ENCODE measurements around the gene CACNA2D3.

Gene CACNA2D3

DNA sequence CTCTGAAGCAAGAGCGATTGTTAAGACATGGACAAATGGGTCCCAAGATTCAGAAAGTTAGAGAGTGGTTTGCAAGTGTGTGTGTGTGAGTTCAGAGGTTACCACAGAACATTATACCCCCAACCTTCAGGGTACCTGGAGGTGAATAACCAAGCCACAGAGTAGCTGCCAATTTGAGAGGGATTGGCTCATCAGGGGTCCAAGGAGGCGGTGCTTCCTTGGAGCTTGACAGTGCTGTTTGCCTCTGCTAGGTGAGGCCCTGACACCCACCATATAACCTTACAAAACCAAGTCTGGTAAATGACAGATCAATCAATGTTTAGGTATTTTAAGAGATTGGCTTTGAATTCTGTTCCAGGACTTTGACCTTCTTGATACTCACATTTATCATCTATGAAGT, 769.8 kb downstream of the CACNA2D3 start:
- DNase-seq: no peak

DNA sequence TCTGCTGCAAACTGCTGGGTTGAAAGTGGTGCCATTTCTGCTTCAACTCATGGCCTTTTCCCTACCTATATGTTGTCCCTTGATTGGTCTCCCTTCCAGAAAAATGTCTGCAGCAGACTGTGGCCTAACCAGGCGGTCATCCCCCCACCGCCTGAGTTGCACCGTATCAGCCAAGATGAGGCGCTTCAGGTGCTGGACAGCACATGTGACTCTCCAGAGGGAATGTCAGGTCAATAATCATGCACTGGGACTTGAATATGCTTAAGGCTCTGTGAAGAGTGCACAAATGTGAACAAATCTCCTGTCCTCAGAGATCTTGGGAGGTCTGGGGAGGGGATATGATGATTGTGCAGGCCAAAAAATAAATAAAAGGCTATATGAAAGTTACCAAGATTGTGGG, 773.3 kb downstream of the CACNA2D3 start:
- no peak for DNase-seq

DNA sequence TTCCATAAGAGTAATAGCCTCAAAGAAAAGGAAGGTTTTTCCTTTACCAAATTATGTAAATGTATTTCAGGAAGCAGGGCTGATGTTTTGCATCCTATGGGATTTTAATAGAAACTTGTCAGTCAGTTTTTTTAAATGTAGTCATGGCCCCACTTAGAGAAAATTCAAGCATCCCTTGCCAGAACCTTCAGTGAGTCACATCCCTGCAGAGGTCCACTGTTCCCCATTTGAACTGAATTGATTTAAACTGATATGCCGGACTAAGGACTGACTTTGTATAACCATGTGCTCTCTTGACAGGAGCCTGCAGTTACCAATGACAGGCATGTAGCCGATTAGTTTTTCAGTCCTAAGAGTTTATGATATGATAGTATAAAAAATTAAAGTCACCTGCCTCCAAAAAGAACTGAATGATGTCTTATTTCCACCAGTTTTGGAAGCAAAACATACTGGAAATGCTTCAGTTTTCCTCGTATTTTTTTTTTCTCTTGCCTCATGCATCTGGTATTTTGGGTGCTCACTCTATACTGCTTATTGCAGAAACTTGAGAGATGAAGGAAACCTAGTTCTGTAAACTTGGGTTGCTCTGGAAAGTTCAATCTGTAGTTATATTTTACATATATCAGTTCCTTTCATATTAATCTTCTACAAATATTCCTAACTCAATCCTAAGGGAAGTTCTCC, 774.8 kb downstream of the CACNA2D3 start:
- peak; percentile 85 for DNase-seq

DNA sequence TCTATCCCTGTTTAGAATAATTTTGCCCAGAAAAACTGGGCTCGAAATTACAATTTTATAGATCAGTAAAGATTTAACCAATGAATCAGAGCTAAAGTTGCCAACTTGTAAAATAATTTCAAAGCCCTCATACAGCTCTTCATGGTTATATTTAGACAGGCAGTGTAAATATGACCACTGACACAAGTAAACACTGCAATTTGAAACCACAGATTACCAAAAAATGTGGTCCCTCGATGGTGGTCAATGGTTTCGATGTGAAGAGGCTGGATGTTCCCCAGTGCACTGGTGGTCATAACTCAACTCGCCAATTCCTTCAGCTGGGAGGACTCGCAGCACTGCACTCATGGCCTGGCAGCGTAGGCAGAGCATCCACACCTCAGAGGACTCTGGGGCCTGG, 776.9 kb downstream of the CACNA2D3 start:
- DNase-seq: no peak

DNA sequence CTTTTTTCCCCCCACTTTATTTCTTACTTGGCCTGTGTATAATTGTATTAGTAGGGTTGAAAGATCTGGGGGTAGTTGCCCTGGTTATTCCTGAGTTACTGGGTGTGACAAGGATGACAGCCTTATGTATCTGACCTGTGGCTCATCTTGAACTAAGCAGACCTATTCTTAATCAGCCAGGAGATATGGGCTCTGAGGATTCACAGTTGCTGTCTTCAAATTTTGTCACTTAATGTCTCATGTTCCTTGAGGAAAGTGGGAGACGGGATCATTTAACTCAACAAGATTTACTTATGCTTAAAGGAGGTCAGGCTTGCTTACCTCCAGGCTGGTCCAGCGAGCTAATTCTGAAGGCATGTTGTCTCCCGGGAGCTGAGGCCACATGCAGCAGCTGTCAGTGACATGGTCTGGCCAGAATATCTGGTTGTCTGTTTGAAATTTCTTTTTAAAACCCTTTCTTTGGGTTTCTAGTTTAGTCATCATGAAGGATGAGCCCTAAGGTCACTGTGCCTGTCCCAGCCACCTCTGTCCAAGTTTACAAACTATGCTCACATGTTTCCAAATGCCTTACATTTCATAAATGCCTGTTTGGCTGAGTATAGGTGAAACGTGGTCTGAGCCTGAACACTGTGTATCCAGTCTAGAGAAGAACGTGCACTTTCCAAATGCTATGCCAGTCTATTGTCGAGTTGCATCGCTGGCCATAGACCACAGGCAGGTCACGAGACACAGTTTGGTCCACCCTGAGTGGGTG, 778.7 kb downstream of the CACNA2D3 start:
- DNase-seq: peak; percentile 45

DNA sequence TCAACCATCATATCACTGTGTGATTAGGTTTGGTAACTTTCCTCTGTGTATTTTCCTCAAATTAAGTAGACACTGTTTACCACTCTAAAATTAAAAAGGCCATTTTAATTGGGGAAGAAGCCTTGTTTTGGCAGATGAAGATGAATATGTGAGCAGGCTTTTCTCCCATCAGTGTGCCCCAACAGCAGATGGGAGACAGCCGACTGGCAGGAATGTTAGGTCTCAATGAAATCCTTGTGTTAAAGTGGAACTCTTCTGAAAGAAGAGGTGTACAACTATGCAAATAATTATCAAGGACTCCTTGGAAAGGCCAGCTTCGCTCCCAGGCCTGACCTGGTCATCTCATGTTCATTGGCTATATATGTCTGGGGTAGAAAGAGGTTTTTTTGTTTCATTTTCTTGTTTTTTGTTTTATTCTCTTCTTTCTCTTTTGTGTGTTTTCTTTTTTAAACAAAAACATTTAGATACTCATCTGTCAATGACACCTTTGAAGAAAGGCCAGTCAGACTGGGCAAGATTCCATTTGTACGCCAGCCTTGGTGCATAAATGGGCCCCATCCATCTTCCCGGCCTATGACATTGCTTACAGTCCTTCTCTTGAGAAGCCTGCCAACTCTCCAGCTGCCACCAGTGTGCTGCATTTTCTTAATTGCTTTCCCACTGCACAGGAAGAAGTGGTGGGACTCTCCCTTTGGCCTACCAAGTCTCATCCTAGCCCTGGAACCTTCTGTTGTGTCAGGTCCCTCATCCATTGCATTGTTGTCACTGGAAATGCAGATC, 779.7 kb downstream of the CACNA2D3 start:
- DNase-seq: peak; percentile 17

DNA sequence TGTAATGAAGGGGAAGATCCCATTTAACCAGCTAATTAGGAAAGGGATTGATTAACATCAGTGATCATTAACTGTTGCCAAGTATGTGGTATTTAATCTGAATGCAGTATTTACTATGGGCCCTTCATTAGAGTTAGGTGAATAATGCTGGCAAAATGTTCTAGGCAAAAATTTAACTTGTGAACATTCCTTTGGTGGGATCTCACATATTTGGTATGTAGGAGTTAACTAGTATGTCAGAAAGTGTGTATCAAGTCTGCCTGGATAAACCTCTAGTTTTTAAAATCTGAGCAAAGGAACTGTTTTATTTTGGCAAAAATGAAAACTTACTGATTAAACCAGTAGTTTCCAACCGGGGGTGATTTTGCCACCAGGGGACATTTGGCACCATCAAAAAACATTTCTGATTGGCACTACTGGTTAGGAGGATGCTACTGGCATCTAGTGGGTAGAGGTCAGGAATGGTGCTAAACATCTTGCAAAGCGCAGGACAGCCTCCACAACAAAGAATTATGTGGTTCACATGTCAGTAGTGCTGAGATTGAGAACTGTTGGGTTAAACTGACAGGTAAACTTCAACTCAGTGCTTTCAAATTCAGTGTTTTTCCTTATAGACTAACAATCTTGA, 783.0 kb downstream of the CACNA2D3 start:
- DNase-seq: peak; percentile 78

DNA sequence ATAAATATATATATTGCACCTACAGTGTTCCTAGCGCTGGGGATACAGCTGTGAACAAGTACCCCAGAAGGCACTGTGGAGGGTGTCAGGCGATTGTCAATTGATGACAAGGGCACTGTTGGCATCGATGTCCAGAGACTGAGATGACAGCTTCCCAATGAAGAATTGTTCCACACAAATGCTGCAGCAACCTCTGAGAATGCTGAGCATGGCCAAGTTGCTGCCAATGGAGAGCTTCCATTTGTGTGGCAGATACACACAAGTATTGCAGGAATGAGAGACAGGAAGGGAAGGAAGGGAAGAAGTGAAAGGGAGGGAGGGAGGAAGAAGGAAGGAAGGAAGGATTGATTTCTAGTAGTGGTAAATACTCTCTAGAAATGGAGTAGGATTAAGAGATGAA, 783.6 kb downstream of the CACNA2D3 start:
- peak; percentile 15 for DNase-seq

DNA sequence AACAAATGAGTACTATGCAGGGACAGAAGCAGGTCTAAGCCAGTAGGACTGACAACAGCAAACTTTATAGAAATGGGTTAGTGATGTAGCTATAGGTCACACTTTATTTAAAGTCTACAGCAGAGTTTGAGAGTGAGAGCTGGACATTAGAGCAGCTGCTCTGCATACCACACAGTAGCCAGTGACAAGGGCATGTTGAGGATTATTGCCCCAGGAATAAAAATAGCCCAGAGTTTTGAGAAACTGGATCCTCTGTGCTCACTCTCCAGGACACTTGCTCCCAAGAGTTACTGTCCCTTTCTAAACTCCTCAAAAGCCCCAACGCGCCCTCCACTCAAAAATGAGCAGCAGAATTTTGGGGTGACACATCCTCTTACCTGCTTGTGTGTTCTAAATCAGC, 784.4 kb downstream of the CACNA2D3 start:
- DNase-seq: no peak

DNA sequence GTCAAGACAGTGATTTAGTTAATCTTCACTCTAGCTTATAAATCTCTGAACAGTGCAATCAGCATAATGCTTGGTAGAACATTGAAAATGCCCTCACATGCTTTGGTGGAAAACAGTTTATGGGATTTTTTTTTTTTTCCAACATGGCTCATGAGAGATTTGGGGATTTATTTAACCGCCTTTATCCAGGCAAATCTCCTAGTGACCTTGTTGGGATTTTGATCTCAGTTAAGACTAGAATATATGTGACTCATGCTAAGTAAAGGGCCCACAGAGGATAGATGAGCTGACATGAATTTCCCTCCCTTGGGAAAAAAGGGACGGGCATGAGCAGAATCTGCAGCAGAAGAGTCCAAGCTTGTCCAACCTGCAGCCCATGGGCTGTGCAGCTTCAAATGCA, 786.8 kb downstream of the CACNA2D3 start:
- DNase-seq: no peak

DNA sequence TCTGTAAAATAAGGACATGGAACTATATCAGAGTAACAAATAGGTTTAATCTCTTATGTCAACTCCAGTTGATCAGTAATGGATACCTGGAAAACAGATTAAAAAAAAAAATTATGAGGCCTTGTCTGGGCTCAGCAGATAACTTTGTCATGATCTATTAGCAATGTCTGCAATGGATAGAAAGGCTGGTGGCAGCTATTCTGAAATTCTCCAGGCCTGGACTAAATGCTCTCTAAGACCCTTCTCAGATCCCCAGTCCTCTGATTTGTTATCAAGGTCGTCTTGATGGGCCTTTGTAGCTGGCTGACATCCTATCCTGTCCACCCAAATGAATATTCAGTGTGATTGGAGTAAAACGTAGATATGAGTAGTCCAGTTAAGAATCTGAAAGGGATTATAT, 791.8 kb downstream of the CACNA2D3 start:
- DNase-seq: no peak

DNA sequence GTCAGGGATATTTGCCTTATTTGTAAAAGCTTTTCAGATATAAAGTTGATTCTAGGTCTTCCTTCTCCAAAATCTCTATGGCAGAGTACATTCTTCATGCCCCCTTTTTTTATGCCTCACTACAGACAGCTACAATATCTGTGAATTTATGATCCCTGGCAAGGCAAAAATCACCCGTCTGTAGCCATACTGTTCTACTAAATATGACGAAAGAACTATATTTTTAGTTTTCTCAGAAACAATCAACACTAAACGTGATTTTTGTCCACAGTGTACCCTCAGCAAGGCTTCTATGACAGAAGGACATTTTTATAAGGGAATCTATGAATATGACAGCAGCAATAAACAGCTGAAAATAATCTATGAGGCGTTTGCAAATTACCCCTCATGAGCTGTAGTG, 792.8 kb downstream of the CACNA2D3 start:
- DNase-seq: no peak

DNA sequence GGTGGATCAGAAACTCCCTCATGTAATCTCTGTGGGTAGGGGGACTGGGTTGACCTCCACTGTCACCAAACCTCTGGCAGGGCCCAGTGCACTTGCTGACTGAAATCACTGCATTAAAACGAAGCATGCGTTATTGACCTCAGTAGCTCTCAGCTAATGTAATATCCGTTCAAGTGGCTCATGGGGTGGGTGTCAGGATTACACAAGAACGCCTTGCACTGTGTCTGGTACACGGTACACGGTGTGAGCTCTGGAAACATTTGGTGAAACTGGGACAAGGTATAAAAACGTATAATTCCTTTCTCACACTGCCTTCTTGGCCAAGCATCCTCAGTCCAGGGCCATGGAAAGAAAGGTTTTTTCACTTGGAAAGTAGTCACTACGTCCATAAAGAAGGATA, 793.6 kb downstream of the CACNA2D3 start:
- no peak for DNase-seq

DNA sequence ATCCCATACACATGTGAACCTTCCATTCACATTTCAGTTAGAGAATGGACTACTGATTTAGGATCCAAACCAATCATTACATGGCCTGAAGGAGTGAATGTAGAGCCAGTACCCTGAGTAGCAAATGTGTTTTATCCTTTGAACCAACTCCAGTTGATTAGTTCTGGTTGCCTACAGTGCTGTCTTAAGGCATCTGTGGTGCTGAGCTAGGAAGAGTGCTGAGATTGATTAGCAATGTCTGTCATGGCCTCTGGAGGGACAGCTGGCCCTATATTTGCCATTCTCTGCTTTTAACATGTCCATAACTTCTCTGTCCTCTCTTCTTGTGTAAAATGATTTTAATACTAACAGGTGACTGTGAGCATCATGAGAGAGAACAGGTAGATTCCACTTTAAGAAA, 794.4 kb downstream of the CACNA2D3 start:
- no peak for DNase-seq

DNA sequence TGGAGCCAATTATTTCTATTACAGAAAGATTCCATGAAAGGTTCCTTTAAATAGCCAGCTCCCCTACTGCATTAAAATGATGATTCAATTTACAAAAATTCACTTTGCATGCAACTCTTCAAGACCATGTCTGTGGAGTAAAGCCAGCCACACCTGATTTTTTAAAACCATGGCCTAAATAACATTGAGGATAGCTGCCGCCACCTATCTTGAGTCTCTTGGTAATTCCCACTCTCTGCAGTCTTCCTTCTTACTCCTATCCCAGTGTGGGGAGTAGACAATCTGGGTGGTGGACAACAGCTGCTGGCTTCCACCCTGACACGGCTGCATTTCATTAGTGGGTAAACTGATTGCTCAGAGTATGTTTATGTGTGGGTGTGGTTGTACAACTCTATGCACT, 794.8 kb downstream of the CACNA2D3 start:
- DNase-seq: peak; percentile 88

DNA sequence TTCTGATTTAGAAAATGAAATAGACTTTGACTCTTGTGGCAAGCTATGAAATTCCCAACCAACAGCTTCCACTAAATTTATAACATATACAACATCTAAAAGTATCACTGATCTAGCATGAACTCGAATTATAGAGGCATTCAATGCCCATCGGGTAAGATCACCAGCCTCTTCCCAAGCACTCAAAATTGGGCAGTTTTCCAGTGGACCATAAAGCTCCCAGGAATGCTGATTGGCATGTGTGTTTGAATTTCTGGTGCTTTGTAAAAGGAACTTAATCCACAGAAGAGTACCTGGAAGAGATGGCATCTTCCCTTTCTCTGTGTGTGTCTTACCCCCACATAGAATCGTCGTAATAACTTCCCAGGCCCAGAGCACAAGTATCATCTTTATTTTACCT, 795.5 kb downstream of the CACNA2D3 start:
- DNase-seq: peak; percentile 48

DNA sequence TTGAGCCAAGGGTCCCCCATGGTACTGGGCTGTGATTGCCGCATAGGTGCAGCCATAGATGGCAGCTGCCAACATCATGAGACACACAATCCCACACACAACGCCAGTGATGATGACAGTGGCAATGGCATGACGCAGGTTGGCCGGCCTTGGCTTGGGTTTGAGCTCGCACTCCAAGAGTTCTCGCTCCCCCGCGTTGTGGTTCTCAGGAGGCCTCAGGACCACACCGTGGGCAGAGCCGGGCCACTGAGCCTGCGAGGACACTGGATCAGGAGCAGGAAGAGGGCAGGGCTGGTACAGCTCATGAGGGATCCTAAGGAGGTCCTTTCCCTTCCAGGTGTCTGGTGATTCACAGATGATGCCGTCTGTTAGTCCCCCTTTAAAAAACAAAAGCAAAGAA, 796.2 kb downstream of the CACNA2D3 start:
- DNase-seq: no peak

DNA sequence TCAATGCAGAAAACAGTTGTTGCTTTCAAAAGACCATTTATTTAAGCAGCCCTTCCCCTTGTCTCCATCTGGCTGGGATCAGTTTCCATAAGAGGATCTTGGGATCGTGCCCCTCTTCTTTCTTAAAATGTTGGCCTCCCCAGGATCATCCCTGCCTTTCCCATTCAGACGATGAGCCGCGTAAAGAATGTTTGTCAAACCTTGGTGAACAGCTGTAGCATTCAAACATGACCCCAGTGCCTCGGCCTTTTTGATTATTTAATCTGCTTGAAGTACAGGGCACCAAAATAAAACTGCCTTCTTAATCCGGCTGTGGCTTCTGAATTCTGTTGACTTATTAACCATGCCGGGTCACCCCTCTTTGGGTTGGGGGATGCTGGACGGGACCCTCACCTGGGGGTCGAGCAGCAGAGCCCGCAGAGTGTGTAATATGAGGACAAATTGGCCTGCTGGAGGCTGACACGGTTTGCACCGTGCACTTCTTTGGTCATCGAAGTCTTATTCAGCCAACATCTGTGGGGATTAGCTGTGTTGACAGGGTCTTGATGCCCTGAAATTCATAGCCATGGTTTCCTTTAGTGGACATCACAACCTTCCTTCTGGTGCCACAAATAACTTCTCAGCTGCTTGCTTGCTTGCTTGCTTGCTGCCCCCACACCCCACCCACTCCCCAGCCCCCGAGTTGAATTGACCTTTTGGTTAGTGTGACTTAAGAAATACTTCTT, 805.9 kb downstream of the CACNA2D3 start, which contains the start of gene LRTM1:
Gene LRTM1, minus strand, starts transcription at position 14 of the 725 bp plus-strand sequence. CDS start 148 bp downstream, outside the sequence.
- DNase-seq: no peak

DNA sequence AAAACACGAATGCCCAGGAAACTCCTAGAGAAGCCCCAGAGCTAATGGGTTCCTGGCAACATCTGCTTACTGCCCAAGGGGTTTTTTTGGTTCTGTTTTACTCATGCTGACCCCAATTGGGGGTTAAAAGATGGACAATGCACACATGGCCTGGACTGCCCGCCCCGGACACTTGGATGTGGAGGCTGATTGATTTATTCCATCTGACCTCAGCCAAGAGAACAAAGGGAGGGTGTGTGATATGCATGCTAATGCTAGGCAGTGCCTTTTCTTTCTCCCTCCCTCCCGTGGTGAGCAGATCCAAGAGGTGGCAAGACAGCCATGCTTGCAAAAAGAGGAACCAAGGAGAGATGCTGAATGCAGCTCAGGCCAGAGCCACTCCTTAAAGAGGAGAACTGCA, 808.8 kb downstream of the CACNA2D3 start:
- no peak for DNase-seq

DNA sequence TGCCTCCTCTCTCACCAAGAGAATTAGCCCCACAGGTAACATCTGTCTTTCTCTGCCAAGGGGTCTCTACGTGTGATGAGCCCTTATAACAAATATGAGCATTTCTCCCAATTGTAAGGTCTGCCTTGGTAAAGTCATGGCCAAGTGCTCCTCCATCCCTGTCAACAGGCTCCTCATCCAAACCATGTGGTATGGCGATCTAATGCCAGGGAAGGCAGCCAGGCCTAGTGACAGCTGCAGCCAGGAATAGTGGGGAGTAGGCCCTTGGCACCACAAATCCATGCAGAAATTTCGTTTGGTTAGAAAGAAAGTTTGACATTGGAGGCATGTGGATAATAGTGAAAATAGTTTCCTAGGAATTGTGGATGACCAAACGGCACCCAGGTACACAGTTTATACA, 810.3 kb downstream of the CACNA2D3 start:
- DNase-seq: no peak

DNA sequence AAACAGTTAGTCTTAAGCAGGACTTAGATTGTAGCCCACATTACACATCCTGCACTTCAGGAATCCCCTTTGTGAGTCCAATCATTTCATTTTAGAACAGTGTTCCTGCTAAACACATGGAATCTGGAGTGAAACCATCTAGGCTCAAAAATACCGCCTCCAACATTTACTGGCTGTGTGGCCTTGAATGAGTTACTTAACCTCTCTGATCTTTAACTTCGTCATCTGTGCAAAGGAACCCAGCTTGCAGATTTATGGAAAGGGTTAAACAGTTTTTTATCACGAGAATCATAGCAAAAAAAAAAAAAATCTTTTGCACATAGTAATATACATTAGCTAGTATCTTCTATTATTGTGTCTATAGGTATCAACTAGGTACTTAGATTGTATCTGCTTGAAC, 813.5 kb downstream of the CACNA2D3 start:
- no peak for DNase-seq

DNA sequence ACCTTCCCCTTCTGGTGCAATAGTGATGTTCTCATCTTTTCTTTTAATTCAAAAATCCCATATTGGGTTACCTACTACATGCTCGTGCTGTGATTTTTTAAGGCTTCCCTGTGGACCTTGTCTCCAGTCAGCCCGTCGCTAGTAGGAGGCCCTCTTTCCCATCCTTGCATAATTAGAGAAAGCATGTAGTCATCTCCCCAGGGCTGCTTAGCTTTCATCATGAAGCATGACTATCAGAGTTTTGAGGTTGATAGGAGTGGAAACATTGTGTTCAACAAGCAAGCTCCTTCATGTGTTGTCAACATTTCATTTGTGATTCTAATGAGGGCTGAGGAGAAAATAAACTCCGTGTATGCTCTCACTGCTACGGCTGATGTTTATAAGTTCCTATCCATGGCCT, 814.2 kb downstream of the CACNA2D3 start:
- peak; percentile 24 for DNase-seq
